Gastrocnemius medialis (tissue), 4 donors: Measurements from ENCODE around the gene NANOS3. TPM values are rescaled to one million over a fixed set of nuclear protein-coding genes. Genes with fewer than 3 reads are reported as not detected.
"Not testable (repeated sequence)": the region's sequence is repeated elsewhere in the genome, so short reads cannot be mapped to it uniquely, and the experiment has no call there.

Experiments
- ATAC-seq, 2 donors: fragments of 150-250 bp; one replicate each; pipeline ENCODE4 v1.9.1; 2016
- DNase-seq, 2 donors: peaks; one replicate each; pipeline ENCODE4 v3.0.0-alpha.2; 2019
- H3K27ac ChIP-seq, 4 donors: fragments of 200-600 bp; sonication (generic); 1 replicate in 1 of 4; 2 replicates in 3 of 4; pipeline ENCODE4 v1.5.1; 2016 to 2018; ENCODE audit warnings: mild to moderate bottlenecking in 2 of 4, moderate library complexity in 1 of 4
- H3K27me3 ChIP-seq, 3 donors: fragments of 200-600 bp; sonication (generic) in 2 of 3; 1 replicate in 1 of 3; 2 replicates in 2 of 3; pipeline versions ENCODE4 v1.5.1 to v1.6.0; 2016 to 2019; ENCODE audit warnings: mild to moderate bottlenecking in 1 of 3, moderate library complexity in 1 of 3
- H3K36me3 ChIP-seq, 2 donors: fragments of 200-600 bp; sonication (generic) in 1 of 2; one replicate each; pipeline ENCODE4 v1.5.1; 2017 to 2018
- H3K4me1 ChIP-seq, 2 donors: fragments of 200-600 bp; sonication (generic) in 1 of 2; one replicate each; pipeline ENCODE4 v1.5.1; 2016 to 2017; ENCODE audit warnings: mild to moderate bottlenecking in 2 of 2
- H3K4me3 ChIP-seq, 4 donors: fragments of 200-600 bp; sonication (generic) in 3 of 4; 1 replicate in 1 of 4; 2 replicates in 3 of 4; pipeline ENCODE4 v1.5.1; 2016 to 2019; ENCODE audit warnings: mild to moderate bottlenecking in 2 of 4
- H3K9me3 ChIP-seq, 3 donors: fragments of 200-600 bp; sonication (generic) in 2 of 3; 1 replicate in 1 of 3; 2 replicates in 2 of 3; pipeline ENCODE4 v1.5.1; 2016 to 2019
- POLR2A ChIP-seq, 2 donors: fragments of 450-650 bp; IDR thresholded peaks; one replicate each; pipeline ENCODE4 v1.6.1; 2017; ENCODE audit warnings: antibody characterized with exemption in 2 of 2, mild to moderate bottlenecking in 2 of 2, moderate library complexity in 2 of 2
- in situ Hi-C, 4 donors: fragments of 200-750 bp; cut with MboI; loops; one replicate each; pipeline versions ENCODE4 v1.15.0 to v1.8.0; 2017; ENCODE audit warnings: low sequenced_read_pairs in 4 of 4
- intact Hi-C: fragments of 100-400 bp; cut with DNase I; formaldehyde crosslinking; loops from one replicate; pipeline ENCODE4 v1.15.1; 2023; ENCODE audit warnings: low total_unique reads
- total RNA-seq, 4 donors: library from RNA; depleted of rRNA; stranded (reverse); fragments of >200 nt; gene quantifications; one replicate each; pipeline versions ENCODE4 v1.1.0 to v1.2.3, GENCODE V29; 2016
- TF ChIP-seq, protein P1 (sequence below), 5 experiments: fragments of 450-650 bp in 3 of 5; fragments of 200-600 bp in 2 of 5; sonication (generic) in 2 of 5; IDR thresholded peaks in 4 of 5; conservative IDR thresholded peaks in 1 of 5; 1 replicate in 4 of 5; 2 replicates in 1 of 5; pipeline ENCODE4 v1.5.1; 2016 to 2019; ENCODE audit warnings: antibody characterized with exemption in 5 of 5, mild to moderate bottlenecking in 3 of 5, moderate library complexity in 3 of 5

Gene NANOS3
- total RNA-seq, 4 donors from 2014 or later = not detected

- DNase-seq = no peak
- ATAC-seq = no peak
- no peak overlapping the region for H3K27ac ChIP-seq
- intact Hi-C loops = no loop called here
- in situ Hi-C loops = no loop called here
- H3K36me3 ChIP-seq = peaks cover 0 to 92% of the 10 kb centered on the region in 2 donors
- no peaks in the 10 kb centered on the region for H3K4me1 ChIP-seq
- H3K9me3 ChIP-seq = no peaks in the 10 kb centered on the region
- no peak overlapping the region for H3K4me3 ChIP-seq
- TF ChIP-seq, protein P1, sequence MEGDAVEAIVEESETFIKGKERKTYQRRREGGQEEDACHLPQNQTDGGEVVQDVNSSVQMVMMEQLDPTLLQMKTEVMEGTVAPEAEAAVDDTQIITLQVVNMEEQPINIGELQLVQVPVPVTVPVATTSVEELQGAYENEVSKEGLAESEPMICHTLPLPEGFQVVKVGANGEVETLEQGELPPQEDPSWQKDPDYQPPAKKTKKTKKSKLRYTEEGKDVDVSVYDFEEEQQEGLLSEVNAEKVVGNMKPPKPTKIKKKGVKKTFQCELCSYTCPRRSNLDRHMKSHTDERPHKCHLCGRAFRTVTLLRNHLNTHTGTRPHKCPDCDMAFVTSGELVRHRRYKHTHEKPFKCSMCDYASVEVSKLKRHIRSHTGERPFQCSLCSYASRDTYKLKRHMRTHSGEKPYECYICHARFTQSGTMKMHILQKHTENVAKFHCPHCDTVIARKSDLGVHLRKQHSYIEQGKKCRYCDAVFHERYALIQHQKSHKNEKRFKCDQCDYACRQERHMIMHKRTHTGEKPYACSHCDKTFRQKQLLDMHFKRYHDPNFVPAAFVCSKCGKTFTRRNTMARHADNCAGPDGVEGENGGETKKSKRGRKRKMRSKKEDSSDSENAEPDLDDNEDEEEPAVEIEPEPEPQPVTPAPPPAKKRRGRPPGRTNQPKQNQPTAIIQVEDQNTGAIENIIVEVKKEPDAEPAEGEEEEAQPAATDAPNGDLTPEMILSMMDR (IDR thresholded peaks at IDR 0.05 in 4 of 5, conservative IDR thresholded peaks at IDR 0.05 in 1 of 5) = no peak
- no peak for TF ChIP-seq POLR2A (IDR thresholded peaks at IDR 0.05)
- no peaks in the 10 kb centered on the region for H3K27me3 ChIP-seq
Measured at GRCh38 chr19:13918726-13919411, 41.9 kb downstream of the NANOS3 start.

- Histone ChIP-seq H3K27ac (no peak overlapping the region), H3K9me3 (no peaks in the 10 kb centered on the region), H3K4me1 (no peaks in the 10 kb centered on the region), H3K27me3 (no peaks in the 10 kb centered on the region), H3K36me3 (peaks cover 0 to 86% of the 10 kb centered on the region in 2 donors), H3K4me3 (no peak overlapping the region)
- in situ Hi-C loops = no loop called here
- TF ChIP-seq, protein P1 (IDR thresholded peaks at IDR 0.05 in 4 of 5, conservative IDR thresholded peaks at IDR 0.05 in 1 of 5) = no peak
- TF ChIP-seq POLR2A (IDR thresholded peaks at IDR 0.05) = no peak
- ATAC-seq (no peak), DNase-seq (no peak)
- intact Hi-C loops = no loop called here
Measured at GRCh38 chr19:13920524-13920923, 43.6 kb downstream of the NANOS3 start.

GRCh38 chr19:13920940-13921747 is 44.2 kb downstream of the NANOS3 start:
- in situ Hi-C loops = no loop called here
- no peaks in the 10 kb centered on the region for H3K27me3 ChIP-seq
- H3K36me3 ChIP-seq = peaks cover 0 to 82% of the 10 kb centered on the region in 2 donors
- H3K4me3 ChIP-seq = no peak overlapping the region
- TF ChIP-seq, protein P1 (IDR thresholded peaks at IDR 0.05 in 4 of 5, conservative IDR thresholded peaks at IDR 0.05 in 1 of 5) = no peak
- no peak for TF ChIP-seq POLR2A (IDR thresholded peaks at IDR 0.05)
- no peak overlapping the region for H3K27ac ChIP-seq
- H3K4me1 ChIP-seq = no peaks in the 10 kb centered on the region
- intact Hi-C loops = no loop called here
- ATAC-seq (peak in 1 of 2 donors; percentile 76), DNase-seq (no peak)
- no peaks in the 10 kb centered on the region for H3K9me3 ChIP-seq

GRCh38 chr19:13922118-13922517 is 45.2 kb downstream of the NANOS3 start:
- peaks cover 0 to 88% of the 10 kb centered on the region in 2 donors for H3K36me3 ChIP-seq
- ATAC-seq, H3K4me1 ChIP-seq, H3K4me3 ChIP-seq, DNase-seq, H3K27me3 ChIP-seq, intact Hi-C loops, H3K27ac ChIP-seq, in situ Hi-C loops, H3K9me3 ChIP-seq: not testable (repeated sequence)
